Vagina (tissue), 2 donors: ENCODE measurements around the gene ASPHD2.

Experiments
- POLR2A ChIP-seq, 2 donors: fragments of 450-650 bp; IDR thresholded peaks; one replicate each; pipeline ENCODE4 v1.6.1; 2017; ENCODE audit warnings: antibody characterized with exemption in 2 of 2, mild to moderate bottlenecking in 2 of 2, moderate library complexity in 2 of 2
- POLR2AphosphoS5 ChIP-seq, 2 donors: sonication (generic); formaldehyde crosslinking; IDR thresholded peaks; one replicate each; pipeline ENCODE4 v1.9.0; 2017; ENCODE audit warnings: antibody characterized with exemption in 2 of 2, mild to moderate bottlenecking in 2 of 2, low read depth in 1 of 2; ENCODE audit not compliant: insufficient read depth in 1 of 2
- TF ChIP-seq, protein P1 (sequence below), 3 experiments: fragments of 450-650 bp in 2 of 3; fragments of 200-600 bp in 1 of 3; sonication (generic) in 1 of 3; IDR thresholded peaks; one replicate each; pipeline ENCODE4 v1.5.1; 2017 to 2019; ENCODE audit warnings: antibody characterized with exemption in 3 of 3, mild to moderate bottlenecking in 2 of 3, moderate library complexity in 2 of 3

- TF ChIP-seq, protein P1, sequence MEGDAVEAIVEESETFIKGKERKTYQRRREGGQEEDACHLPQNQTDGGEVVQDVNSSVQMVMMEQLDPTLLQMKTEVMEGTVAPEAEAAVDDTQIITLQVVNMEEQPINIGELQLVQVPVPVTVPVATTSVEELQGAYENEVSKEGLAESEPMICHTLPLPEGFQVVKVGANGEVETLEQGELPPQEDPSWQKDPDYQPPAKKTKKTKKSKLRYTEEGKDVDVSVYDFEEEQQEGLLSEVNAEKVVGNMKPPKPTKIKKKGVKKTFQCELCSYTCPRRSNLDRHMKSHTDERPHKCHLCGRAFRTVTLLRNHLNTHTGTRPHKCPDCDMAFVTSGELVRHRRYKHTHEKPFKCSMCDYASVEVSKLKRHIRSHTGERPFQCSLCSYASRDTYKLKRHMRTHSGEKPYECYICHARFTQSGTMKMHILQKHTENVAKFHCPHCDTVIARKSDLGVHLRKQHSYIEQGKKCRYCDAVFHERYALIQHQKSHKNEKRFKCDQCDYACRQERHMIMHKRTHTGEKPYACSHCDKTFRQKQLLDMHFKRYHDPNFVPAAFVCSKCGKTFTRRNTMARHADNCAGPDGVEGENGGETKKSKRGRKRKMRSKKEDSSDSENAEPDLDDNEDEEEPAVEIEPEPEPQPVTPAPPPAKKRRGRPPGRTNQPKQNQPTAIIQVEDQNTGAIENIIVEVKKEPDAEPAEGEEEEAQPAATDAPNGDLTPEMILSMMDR (IDR thresholded peaks at IDR 0.05), result no peak
- TF ChIP-seq POLR2AphosphoS5 (IDR thresholded peaks at IDR 0.05; ENCODE audit: insufficient read depth in 1 of 2, low read depth in 1 of 2), result no peak
- TF ChIP-seq POLR2A (IDR thresholded peaks at IDR 0.05), result no peak
These were observed 51.5 kb downstream of the ASPHD2 start for GRCh38 chr22:26480611-26480932.
